ENCODE measurements around the gene TMEM44.
"Not testable (repeated sequence)": the region's sequence is repeated elsewhere in the genome, so short reads cannot be mapped to it uniquely, and the experiment has no call there.

Gene TMEM44

GRCh38 chr3:194640829-194641228 is 7.6 kb upstream of the TMEM44 start:
- FAIRE-seq: no peak

GRCh38 chr3:194638991-194639605 is 5.9 kb upstream of the TMEM44 start:
- FAIRE-seq: no peak

GRCh38 chr3:194637541-194638400 is 4.6 kb upstream of the TMEM44 start:
- no peak for FAIRE-seq

- FAIRE-seq: no peak
Measured at GRCh38 chr3:194637066-194637465, 3.8 kb upstream of the TMEM44 start.

- no peak for FAIRE-seq
Measured at GRCh38 chr3:194632809-194633348, 340 bp downstream of the TMEM44 start.

GRCh38 chr3:194632226-194632808 is 902 bp downstream of the TMEM44 start:
- FAIRE-seq: no peak

- FAIRE-seq: no peak
Measured at GRCh38 chr3:194631696-194632095, 1.5 kb downstream of the TMEM44 start.

- FAIRE-seq: not testable (repeated sequence)
Measured at GRCh38 chr3:194630681-194631080, 2.5 kb downstream of the TMEM44 start.

- FAIRE-seq: no peak
Measured at GRCh38 chr3:194624956-194625355, 8.3 kb downstream of the TMEM44 start.

GRCh38 chr3:194623449-194624290 is 9.5 kb downstream of the TMEM44 start:
- FAIRE-seq: no peak

- no peak for FAIRE-seq
Measured at GRCh38 chr3:194622621-194623340, 10.4 kb downstream of the TMEM44 start.

GRCh38 chr3:194621947-194622346 is 11.3 kb downstream of the TMEM44 start:
- no peak for FAIRE-seq

GRCh38 chr3:194620196-194620595 is 13.0 kb downstream of the TMEM44 start:
- no peak for FAIRE-seq

GRCh38 chr3:194619741-194620140 is 13.5 kb downstream of the TMEM44 start:
- no peak for FAIRE-seq

- FAIRE-seq: no peak
Measured at GRCh38 chr3:194618858-194619608, 14.2 kb downstream of the TMEM44 start.

- FAIRE-seq: no peak
Measured at GRCh38 chr3:194617827-194618226, 15.4 kb downstream of the TMEM44 start.

- FAIRE-seq: no peak
Measured at GRCh38 chr3:194617143-194617671, 16.0 kb downstream of the TMEM44 start.

- FAIRE-seq: no peak
Measured at GRCh38 chr3:194615226-194615625, 18.0 kb downstream of the TMEM44 start.

- FAIRE-seq: no peak
Measured at GRCh38 chr3:194612221-194612620, 21.0 kb downstream of the TMEM44 start.

GRCh38 chr3:194610689-194611088 is 22.5 kb downstream of the TMEM44 start:
- no peak for FAIRE-seq

- FAIRE-seq: no peak
Measured at GRCh38 chr3:194609601-194610000, 23.6 kb downstream of the TMEM44 start.
